GM12873 (cell line): ENCODE measurements around the gene SELENOO.

Source experiments
- CTCF ChIP-seq: IDR thresholded peaks from 2 replicates; pipeline ENCODE4 v1.5.1; 2012; ENCODE audit warnings: low read depth, mild to moderate bottlenecking, moderate library complexity, low read length, control low read depth; ENCODE audit not compliant: insufficient read depth; ENCODE audit errors: missing control alignments

The SELENOO gene

GRCh38 chr22:50180727-50181521 is 19.9 kb upstream of the SELENOO start:
- TF ChIP-seq CTCF, result no peak

GRCh38 chr22:50182176-50183081 is 18.4 kb upstream of the SELENOO start:
- no peak for TF ChIP-seq CTCF

GRCh38 chr22:50183141-50183971 is 17.5 kb upstream of the SELENOO start:
- no peak for TF ChIP-seq CTCF

- no peak for TF ChIP-seq CTCF
Measured at GRCh38 chr22:50184004-50184901, 16.6 kb upstream of the SELENOO start.

GRCh38 chr22:50184902-50185374 is 15.9 kb upstream of the SELENOO start:
- no peak for TF ChIP-seq CTCF

- no peak for TF ChIP-seq CTCF
Measured at GRCh38 chr22:50185375-50186087, 15.3 kb upstream of the SELENOO start, which contains the start of gene TRABD. TRABD (plus strand) TSS chr22:50185913; CDS start chr22:50193061, 7,148 bp downstream.
